Measurements from ENCODE around the gene ZBTB14.
A peak's percentile ranks its signal among the peaks of the same experiment; 100 is the strongest.

Gene ZBTB14, protein sequence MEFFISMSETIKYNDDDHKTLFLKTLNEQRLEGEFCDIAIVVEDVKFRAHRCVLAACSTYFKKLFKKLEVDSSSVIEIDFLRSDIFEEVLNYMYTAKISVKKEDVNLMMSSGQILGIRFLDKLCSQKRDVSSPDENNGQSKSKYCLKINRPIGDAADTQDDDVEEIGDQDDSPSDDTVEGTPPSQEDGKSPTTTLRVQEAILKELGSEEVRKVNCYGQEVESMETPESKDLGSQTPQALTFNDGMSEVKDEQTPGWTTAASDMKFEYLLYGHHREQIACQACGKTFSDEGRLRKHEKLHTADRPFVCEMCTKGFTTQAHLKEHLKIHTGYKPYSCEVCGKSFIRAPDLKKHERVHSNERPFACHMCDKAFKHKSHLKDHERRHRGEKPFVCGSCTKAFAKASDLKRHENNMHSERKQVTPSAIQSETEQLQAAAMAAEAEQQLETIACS
- 24.9 to 42.5 reads per million in 2 donors for total RNA-seq

DNA sequence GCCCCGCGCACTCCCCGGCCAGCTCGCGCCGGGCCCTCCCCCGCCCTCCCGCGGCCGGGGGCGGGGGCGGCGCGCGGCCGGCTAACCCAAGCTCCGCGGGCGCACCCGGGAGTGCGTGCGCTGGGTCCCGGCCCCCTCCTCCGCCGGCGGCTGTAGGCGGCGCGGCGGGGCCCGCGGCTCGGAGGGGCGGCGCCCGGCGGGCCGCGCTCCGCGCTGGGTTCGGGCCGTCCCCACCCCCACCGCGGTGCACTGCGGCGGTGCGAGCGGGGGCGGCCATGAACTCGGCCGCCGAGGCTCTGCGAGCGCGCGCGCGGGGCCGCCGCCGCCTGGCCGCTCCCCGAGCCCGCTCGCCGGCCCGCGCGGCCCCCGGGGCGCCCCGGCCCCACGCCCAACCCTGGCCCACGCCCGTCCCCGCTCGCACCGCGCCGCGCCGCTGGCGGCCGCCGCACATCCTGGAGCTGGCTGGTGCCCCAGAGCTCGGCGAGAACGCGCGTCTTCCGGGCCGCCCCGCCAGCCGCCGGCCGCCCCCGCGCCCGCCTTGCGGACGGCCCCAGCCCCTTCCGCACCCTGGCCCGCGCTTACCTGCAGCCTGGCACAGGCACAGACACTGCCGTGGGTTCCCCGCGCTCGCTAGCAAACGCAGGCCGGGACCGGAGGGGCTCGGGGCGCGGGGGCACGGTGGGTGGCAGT, at the start of gene ZBTB14:
ZBTB14 (minus strand) TSS at position 496 of the 690 bp plus-strand sequence. CDS start 2,480 bp downstream, outside the sequence.
- DNase-seq: peak; percentile 37 to 83 (median 66)

DNA sequence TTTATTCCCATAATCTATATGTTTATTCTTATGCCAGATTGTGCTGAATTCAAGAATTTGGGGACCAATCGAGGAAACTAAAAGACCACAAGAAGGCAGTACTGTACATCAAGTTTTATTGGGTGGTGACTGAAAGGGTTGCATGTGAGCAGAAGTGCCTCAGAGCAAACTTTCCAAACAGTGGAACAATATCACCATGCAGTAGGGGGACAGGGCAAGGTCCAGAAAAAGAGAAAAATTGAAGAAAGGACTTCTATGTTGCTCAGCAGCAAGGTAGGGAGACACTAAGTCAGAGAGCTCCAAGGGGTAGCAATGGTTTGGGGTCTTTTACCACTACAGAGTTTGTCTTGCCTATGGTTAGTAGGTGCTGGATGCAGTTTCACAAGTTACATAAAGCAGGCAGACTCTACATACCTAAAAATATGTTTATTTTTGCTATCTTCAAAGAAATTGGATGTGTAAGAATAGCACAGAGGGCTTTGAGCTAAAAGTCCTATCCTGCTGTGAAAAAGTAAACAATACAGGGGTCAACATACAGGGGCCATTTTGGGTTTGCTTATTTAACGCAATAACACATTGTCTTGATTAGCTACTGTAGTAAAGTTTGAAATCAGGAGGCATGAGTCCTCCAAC, 43.8 kb upstream of the ZBTB14 start:
- no peak for DNase-seq

DNA sequence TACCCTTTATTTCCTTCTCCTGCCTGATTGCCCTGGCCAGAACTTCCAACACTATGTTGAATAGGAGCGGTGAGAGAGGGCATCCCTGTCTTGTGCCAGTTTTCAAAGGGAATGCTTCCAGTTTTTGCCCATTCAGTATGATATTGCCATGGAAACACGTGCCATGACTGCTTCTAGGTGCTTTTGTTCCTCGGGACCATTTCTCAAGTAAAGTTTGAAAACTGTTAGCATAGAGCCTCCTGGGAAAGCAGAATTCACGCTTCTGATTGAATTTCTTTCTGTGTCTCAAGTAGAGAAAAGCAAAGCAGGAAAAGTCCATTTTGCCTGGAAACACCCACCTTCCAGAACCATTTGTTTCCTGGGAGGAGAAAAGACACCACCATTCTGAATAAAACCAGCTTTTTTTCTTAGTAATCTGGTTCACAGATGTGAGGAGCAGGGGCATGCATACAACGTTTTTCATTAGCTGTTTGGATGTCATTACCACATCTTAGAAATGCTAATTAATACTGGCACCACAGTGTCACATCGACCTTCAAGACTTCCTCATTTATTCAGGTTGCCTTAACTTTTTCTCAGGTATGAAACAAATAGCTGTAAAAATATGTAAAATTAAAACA, 39.0 kb upstream of the ZBTB14 start:
- DNase-seq: no peak

DNA sequence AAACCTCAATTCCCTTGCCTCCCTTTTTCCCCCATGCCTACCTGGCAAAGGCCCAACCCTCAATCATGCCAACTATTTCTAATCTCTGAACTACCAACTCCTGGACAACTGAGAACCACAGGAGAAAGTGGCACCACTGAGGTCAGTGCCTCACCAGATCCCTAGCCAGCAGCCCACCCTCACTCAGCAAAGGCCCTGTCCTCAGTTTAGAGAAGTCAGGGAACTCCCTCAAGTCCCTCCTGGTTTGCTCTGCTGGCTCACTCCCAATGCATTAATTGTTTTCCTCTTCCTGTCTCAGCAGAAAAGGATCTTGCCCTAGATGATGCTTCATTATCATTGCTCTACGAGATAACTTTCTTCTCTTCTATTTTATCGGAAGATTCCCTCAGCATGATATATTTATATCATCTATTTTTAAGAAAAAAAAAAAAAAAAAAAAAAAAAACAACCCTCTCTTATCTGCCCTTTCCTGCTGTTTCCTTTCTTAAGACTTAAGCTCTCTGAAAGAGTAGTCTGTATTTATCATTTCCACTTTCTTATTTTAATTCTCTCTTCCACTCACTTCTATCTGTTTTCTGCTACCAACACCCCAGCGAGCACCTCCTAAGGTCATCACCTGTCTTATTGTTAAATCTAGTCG, 22.7 kb upstream of the ZBTB14 start:
- no peak for DNase-seq

DNA sequence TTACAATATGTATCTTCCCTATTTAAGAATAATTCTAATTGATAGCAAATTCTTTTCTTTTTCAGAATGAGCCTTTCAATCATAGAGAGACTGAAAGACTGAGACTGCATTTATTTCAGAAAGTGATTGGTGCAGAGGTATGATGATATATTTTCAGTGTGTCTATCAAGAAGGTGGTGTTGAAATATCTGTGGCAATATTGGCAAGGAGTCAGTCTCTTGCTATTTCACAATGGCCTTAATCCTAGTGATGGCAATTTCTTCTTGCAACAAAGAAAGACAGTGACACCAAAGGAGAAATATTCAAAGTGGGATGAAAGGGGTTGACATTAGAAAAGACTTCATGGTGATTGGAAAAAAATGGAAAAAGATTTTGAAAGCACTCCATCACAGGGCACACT, 21.7 kb upstream of the ZBTB14 start:
- no peak for DNase-seq

DNA sequence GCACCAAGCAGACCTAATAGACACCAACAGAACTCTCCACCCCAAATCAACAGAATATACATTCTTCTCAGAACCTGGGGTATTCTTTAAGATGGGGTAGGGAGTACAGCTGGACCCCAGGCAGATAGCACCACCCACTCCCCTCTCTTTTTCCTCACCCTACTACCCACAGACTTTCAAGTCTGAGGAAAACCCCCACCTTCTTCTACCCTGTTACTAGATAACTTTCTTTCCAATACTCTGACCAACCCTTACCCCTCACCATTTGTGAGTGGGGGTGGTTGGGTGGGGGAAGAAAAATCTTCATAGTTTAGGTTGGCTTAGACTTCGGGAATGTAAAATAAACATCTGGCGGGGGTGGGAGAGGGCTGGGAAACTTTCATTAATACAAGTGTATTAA, 20.3 kb upstream of the ZBTB14 start:
- no peak for DNase-seq

DNA sequence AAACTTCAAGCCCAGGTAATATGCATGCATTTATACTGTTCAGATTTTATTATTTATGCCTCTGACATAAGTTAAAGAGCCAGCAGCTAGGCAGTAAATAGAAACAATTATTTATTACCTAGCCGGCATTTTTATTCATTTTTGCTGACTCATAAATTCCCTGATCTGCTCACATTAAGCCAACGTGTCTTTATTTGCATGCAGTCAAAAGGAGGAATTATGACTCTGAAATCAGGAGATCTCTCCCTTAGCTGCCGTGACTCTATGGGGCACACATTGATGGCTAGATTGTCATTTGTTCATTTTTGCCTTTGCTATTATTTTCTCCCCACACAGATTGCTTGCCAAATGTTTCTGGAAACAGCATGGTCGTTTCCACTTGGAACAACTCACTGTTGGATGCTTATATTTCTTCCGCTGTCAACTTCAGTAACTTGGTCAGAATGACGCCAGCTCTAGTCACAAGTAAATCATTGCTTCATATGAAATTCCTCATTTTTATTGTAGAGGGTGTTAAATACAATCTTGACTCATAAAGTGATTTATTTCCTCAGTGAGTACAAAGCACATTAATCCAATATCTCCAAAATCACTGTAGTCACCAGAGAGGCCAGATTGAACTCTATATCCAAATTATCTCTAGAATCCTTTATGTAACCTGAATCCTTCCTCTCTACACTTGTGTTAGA, 15.9 kb upstream of the ZBTB14 start:
- DNase-seq: no peak

DNA sequence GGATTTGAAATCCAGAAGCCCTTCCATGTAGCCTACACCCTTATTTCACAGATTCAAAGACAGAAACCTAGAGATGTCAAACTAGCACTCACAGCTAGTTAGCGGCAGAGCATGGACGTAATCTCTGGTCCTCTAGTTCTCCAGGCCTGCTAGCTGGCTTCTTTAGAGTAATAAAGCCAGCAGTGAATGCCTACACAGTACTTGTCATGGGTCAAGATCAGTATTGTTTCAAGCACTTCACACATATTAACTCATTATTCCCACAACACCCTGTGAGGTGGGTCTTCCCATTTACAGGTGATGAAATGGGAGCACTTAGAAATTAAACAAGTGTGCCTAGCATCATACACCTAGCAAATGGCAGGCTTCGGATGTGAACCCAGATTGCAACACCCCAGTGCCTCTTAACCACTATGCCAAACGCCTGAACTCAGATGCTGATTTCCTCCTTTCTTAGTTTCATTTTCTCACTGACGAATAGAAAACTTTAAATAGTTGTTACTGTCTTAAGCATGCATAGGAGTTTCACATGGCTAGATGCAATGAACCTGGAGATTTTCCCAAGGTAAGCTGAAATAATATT, 14.5 kb upstream of the ZBTB14 start:
- DNase-seq: peak in 2 of 5 experiments; percentile 37 to 87

DNA sequence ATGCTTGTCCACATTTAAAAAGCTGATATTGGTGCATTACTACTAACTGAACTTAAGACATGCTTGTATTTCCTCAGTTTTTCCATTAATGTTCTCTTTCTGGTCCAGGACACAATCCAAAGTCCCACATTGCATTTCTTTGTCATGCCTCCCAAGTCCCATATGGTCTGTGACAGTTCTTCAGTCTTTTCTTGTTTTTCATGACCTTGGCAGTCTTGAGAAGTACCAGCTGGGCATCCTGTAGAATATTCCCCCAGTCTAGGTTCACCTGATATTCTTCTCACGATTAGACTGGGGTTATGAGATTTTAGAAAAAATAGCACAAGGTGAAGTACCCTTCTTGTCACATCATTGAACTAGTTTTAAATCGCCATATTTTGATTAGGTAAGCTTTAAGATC, 10.3 kb upstream of the ZBTB14 start:
- no peak for DNase-seq

DNA sequence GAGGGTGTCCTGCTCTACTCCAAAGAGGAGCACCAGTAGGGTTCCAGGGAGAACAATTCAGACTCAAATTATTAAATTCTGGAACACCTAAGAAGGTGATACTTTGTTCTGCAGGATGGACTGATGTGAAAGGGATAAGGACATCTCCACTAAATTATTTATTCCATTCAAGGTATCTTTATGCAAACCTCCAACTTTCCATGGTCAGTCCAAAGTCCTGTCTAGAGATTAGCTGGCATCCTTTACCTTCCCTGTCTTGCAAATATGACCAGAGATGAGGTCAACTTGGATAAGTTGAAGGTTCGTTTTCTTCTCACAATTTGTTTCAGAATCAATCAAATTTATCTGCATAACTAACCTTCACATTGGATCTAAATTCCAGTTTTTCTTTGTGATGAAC, 8.7 kb upstream of the ZBTB14 start:
- no peak for DNase-seq

DNA sequence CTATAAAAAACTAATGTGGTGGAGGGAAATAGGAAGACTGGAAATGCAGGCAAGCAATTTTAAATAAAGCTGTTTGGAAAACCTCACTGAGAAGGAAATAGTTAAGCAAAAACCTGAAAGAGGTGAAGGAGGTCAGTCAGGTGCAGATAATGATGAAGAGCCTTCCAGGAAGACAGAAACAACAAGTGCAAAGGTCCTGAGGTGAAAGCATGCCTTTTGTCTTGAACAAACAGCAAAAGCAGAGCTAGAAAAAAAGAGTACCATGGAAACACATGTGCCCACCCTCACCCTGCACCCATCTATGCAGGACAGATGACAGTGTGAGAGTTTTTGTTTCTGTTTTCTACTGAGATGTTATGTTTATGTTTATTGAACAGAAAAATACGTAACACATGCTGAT, 8.1 kb upstream of the ZBTB14 start:
- no peak for DNase-seq

DNA sequence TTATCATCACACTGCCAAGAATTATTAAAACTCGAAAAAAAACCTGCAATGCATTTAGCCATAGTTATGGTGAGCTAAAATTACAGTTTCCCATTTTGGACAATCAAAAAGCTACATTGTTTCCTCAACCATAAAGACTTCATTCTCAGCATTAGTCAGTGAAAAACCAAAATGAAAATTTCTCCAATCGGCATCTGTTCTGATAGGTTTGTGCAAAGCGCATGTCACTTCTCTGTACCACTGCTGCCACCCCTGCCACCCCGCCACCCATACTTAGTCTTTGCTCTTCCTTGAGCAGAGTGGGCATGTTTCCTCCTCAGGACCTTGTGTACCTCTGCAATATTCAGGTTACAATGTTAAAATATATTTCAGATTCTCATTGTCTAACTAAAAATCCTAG, 7.1 kb upstream of the ZBTB14 start:
- no peak for DNase-seq

DNA sequence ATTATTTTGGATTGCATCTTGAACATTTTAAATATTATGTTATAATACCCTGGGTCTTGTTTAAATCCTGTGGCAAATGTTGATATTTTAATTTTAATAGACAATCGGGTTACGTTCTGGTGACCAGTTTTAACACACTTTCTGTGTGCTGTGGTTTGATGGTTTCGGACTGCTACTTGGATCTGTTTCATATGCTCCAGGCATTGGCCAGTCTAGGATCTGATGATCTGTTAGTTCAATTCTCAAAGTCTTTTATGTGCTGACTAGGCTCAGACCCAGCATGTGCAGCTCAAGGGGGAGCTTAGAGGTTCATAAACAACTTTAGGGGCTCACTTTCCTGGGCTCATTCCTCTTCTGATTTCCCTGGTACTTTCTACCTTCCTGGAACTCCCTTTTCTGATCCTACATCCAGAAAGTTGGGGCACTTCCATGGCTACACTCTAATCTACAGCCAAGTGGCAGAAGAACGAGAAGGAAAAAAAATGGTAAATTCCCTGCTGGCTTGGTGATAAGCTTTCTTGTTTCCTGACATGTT, 5.0 kb upstream of the ZBTB14 start:
- DNase-seq: no peak

DNA sequence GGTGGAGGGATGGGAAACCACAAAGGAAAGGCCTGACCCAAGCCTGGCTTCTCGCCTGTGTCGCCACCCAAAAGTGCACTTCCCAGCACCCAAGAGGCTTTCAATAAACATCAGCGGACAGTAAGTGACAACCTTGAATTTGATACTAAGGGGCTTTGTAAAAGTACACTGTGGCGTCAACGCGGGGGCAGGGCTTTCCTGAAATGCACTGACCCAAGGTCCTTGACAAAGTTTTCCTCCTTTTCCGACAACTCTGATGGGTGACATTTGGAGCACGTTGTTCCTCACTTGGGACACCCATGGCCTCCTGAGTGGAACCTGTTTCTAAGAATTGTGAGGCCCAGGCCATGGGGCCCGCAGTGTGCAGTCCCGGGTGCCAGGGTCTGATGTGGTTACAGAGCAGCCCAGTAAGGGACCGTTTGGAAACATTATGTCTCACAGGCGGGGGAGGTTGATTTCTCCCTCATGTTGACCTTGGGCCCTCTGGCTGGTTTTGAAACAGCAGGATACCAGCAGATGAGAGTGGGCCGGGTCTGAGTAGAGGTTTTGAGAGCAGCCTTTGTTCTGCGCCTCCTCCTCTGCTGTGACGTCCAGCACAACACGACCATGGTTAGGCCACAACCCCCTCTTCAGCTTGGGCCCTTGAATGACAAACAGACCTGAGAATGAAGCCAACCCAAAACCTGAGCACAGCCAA, 2.8 kb upstream of the ZBTB14 start:
- DNase-seq: no peak

DNA sequence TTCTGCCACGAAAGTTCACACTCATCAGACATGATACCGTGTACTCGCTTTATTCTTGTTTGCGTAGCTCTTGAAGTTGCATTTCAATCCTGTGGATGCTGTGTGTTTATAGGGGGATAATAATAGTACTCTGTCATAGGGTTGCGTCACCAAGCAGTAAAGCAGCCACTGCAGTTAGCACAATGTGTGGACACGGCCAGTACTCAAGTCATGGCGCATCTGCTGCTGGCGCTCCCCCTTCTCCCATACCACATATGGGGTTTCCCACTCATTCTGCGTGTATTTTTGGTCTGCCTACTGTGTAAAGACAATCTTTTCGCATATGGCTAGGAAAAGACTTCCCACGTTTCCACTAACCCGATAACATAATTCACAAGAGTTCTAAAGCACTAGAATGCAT, 2.1 kb upstream of the ZBTB14 start:
- DNase-seq: no peak

DNA sequence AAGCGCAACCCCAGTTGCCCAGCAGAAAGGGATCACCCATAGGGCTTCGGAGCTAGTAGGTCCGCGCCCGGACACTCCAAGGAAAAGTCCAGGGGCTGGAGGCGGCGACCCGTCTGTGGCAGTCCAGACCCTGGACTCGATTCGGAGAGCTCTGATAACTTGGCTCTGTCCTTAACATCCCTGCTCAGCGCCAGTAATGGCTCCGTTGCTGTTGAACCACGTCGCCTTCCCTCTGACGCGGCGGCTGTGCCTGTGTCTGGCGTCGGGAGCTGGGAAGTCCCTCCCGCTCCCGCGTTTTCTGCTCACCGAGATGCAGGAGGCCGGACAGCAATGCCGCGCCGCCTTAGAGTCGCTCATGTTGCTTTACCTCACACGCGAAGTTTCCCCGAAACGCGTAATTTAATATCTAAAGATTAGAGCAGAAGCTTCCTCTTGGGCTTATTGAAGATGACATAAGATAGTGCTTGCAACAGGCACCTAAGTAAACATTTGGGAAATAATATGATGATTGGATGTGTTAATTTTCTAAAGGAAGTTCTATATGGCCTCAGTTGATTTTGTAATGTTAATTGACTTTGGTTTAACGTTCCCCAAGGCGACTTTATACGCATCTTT, 1.3 kb upstream of the ZBTB14 start:
- peak; percentile 43 to 85 (median 47) for DNase-seq

DNA sequence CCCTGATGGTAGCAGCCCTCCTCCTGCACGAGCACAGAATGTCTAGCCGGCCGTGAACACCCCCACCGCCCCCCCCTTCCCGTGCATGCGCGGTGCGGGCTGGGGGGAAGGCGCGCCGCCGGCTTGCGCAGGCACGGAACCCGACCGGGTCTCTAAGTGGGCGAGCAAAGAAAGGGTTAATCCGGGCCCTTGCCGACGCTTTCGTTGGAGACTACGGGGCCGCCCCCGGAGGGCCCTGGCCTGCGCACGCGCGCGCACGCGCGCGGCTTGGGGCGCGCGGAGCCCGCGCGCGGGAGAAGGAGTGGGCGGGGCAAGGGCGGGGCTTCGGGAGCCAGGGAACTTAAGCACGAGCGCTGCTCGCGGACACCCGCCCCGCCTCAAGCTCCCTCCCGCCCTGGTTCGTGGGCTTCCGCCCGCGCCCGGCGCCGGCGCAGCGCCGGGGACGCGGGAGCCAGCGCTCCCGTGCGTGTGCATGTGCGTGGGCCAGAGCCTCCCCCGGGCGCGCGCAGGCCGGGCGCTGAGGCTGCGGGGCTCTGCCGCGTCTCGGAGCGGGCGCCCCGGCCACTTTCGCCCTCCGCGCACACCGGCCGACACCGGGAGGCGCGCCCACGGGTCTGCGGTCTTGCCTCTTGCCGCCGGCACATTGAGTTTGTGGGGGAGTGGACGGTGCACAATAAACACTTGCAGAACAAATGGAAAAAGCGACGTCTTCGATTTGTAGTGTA, 617 bp upstream of the ZBTB14 start:
- peak; percentile 92 to 98 (median 94) for DNase-seq

DNA sequence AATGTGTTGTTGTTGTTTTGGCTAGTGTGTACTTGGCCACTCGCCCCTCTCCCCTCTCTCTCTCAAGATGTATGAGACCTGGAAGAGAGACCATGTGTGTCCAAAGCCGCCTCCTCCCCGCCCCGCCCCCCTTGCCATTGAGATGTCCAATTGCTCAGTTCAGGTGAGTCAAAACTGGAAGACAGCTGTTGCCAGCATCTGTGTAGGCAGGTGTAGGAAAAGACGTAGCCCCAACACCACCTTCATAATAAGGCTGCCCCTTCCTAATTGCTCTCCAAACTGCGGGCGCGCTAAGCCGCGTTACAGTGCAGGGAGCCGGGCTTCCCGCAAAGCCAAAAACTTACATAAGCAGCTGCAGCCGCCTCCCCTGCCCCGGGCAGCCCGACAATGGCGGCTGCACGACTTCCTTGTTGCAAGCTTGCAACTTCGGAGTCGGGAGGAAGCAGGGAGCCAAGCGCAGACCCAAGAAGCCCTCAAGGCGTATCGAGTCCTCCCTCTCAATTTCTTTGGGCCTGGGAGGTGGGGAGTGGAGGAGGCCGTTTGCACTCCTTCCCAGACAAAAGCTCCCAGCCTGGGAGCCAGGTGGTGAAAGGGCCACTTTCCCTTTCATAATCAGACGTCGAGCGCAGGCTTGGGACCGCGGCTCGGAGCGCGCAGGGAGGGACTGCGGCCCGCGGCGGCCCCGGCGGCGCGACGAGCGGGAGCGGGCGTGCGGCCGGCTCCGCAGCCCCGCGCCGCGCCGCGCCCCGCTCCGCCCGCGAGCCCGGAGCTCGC, 882 bp downstream of the ZBTB14 start:
- peak; percentile 30 to 81 (median 64) for DNase-seq

DNA sequence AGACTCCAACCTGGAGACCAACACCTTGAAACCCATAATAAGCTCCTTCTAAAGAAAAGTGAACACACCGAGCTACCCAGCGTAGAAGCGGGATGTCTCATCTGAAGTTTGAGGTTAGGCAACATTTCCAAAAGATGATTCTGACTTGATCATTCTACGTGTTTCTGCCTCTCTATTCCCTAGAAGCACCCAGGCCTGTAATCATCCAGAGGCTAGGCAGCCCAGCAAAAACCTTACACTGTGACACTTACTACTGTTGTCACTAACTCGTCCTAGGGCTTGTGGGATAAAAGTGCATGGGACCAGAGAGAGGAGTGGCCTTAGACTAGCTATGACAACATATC, 1.4 kb downstream of the ZBTB14 start:
- no peak for DNase-seq

All from T-helper 2 cell (primary cell).